ENCODE data around the gene FKBP5.

Gene FKBP5

GRCh38 chr6:35665573-35665972 lies 23.1 kb downstream of the FKBP5 start:
- TF ChIP-seq FOXM1 (IDR thresholded peaks at IDR 0.05; ENCODE audit: borderline replicate concordance, low read depth): no peak
- no peak for TF ChIP-seq CEBPB (IDR thresholded peaks at IDR 0.05)
- TF ChIP-seq ZBTB7A (IDR thresholded peaks at IDR 0.05; ENCODE audit: low read depth): no peak
- no peak for TF ChIP-seq EGR1 (IDR thresholded peaks at IDR 0.05)
- no peak for TF ChIP-seq NFIC (IDR thresholded peaks at IDR 0.05)
- TF ChIP-seq RAD21 (IDR thresholded peaks at IDR 0.05; ENCODE audit: low read depth): no peak
- no peak for TF ChIP-seq TEAD4 (IDR thresholded peaks at IDR 0.05)
- TF ChIP-seq TCF12 (IDR thresholded peaks at IDR 0.05; ENCODE audit: low read depth): no peak
- no peak for TF ChIP-seq TAF1 (IDR thresholded peaks at IDR 0.05; ENCODE audit: low read depth)
- TF ChIP-seq CREB1 (IDR thresholded peaks at IDR 0.05; ENCODE audit: low read depth): no peak
- no peak for TF ChIP-seq MAX (IDR thresholded peaks at IDR 0.05)
- no peak for TF ChIP-seq USF1 (IDR thresholded peaks at IDR 0.05)
- no peak for TF ChIP-seq EP300 (IDR thresholded peaks at IDR 0.05; ENCODE audit: borderline replicate concordance)
- no peak for TF ChIP-seq REST (IDR thresholded peaks at IDR 0.05; ENCODE audit: low read depth)
- TF ChIP-seq YY1 (IDR thresholded peaks at IDR 0.05; ENCODE audit: low read depth): no peak

- TF ChIP-seq YY1 (IDR thresholded peaks at IDR 0.05; ENCODE audit: low read depth): no peak
- no peak for TF ChIP-seq EP300 (IDR thresholded peaks at IDR 0.05; ENCODE audit: borderline replicate concordance)
- no peak for TF ChIP-seq USF1 (IDR thresholded peaks at IDR 0.05)
- TF ChIP-seq TAF1 (IDR thresholded peaks at IDR 0.05; ENCODE audit: low read depth): no peak
- no peak for TF ChIP-seq TCF12 (IDR thresholded peaks at IDR 0.05; ENCODE audit: low read depth)
- no peak for TF ChIP-seq FOXM1 (IDR thresholded peaks at IDR 0.05; ENCODE audit: borderline replicate concordance, low read depth)
- TF ChIP-seq NFIC (IDR thresholded peaks at IDR 0.05): no peak
Measured at GRCh38 chr6:35664945-35665344, 23.8 kb downstream of the FKBP5 start.

- TF ChIP-seq CEBPB (IDR thresholded peaks at IDR 0.05): no peak
- no peak for TF ChIP-seq CREB1 (IDR thresholded peaks at IDR 0.05; ENCODE audit: low read depth)
- TF ChIP-seq RAD21 (IDR thresholded peaks at IDR 0.05; ENCODE audit: low read depth): no peak
Measured at GRCh38 chr6:35663447-35664235, 25.1 kb downstream of the FKBP5 start.

- TF ChIP-seq EP300 (IDR thresholded peaks at IDR 0.05; ENCODE audit: borderline replicate concordance) (no peak), TEAD4 (IDR thresholded peaks at IDR 0.05) (no peak), CEBPB (IDR thresholded peaks at IDR 0.05) (no peak), ZBTB7A (IDR thresholded peaks at IDR 0.05; ENCODE audit: low read depth) (no peak), TCF12 (IDR thresholded peaks at IDR 0.05; ENCODE audit: low read depth) (no peak), YY1 (IDR thresholded peaks at IDR 0.05; ENCODE audit: low read depth) (no peak), USF1 (IDR thresholded peaks at IDR 0.05) (no peak), FOXM1 (IDR thresholded peaks at IDR 0.05; ENCODE audit: borderline replicate concordance, low read depth) (no peak), CREB1 (IDR thresholded peaks at IDR 0.05; ENCODE audit: low read depth) (no peak), TAF1 (IDR thresholded peaks at IDR 0.05; ENCODE audit: low read depth) (no peak), RAD21 (IDR thresholded peaks at IDR 0.05; ENCODE audit: low read depth) (no peak), REST (IDR thresholded peaks at IDR 0.05; ENCODE audit: low read depth) (no peak), MAX (IDR thresholded peaks at IDR 0.05) (no peak), EGR1 (IDR thresholded peaks at IDR 0.05) (no peak), NFIC (IDR thresholded peaks at IDR 0.05) (no peak)
Measured at GRCh38 chr6:35662999-35663398, 25.7 kb downstream of the FKBP5 start.

- TF ChIP-seq ZBTB7A (IDR thresholded peaks at IDR 0.05; ENCODE audit: low read depth) (no peak), CEBPB (IDR thresholded peaks at IDR 0.05) (no peak), YY1 (IDR thresholded peaks at IDR 0.05; ENCODE audit: low read depth) (no peak), CREB1 (IDR thresholded peaks at IDR 0.05; ENCODE audit: low read depth) (no peak)
Measured at GRCh38 chr6:35654883-35655282, 33.8 kb downstream of the FKBP5 start.

Data from Ishikawa (cell line).